NCI-H1930 (cell line): ENCODE results near the gene FRY.

ENCODE experiments used
- DNase-seq, 2 experiments: peaks; one replicate each; lab custom pipeline; 2025; lab: John Stamatoyannopoulos, UW

FRY gene

DNA sequence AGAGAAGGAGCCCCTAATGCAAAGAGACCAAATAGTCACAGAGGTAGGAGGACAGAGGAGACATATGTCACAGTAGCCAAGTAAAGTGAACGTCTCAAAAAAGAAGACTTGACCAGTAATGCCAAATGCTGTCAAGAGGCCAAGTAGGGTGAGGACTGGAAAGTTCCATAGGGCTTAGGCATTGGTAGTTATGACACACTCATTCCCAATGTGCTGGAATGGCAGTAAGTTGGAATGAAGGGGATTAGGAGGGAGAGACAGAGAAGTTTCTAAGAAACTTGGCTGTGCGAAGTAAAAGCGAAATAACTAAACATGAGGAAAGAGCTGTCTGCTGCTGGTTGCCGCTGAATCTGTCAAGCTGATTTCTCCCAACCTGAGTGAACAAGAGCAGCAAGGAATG lies 14.9 kb upstream of the FRY start:
- no peak for DNase-seq

DNA sequence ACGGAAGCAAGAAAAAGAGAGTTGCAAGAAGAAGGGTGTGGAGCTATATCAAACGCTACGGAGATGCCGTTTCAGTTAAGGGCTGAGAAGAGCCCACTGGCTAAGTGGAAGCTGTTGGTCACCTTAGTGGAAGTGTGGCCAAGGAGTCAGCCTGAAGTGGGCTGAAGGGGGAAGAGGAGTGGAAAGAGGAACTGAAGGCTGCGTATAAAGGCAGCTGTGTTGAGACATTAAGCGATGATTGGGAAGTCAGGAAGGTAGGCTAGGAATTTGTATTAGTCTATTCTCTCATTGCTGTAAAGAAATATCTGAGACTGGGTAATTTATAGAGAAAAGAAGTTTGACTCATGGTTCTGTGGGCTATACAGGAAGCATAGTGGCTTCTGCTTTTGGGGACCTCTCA lies 14.1 kb upstream of the FRY start:
- DNase-seq: no peak

DNA sequence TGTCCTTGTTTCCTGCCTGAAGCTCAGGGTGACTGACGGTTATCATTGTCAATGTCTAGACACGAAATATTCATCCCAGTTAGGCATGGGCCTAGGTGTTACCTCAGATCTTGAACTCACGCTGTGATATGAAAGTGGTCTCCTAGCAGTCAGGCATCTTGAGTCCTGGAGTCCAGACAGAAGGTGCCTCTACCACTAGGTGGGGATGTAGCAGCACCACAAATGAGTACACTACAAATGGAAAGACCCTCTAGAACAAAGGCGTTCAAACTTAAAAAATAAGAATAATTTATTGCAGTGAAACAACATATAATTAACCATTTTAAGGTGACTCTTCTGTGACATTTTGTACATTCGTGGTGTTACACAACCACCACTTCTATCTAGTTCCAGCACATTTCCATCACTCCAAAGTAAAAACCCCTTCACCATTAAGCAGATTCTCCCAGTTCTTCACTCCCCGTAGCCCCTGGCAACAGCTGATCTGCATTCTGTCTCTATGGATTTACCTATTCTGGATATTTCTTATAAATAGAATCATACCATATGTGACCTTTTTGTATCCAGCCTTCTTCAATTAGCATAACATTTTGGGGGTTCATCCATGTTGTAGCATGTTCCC lies 11.9 kb upstream of the FRY start:
- peak; percentile 33 to 34 for DNase-seq

DNA sequence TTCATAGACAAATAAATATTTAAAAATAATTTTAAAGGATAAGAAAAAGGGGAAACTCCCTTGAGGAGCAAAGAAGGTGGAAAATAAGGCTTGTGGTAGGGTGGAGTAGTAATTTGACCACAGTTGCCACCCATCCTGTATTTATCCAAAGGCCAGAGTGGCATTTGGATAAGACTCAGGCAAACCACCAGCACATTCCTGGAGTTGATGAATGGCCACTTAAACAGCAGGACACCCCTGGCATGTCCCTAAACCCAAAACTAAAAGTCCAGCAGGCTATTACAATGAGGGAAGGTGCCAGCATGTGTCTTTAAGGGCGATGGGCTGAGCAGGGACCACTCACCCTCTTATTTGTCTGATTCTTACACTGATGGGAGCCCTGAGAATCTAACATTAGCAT lies 9.8 kb upstream of the FRY start:
- no peak for DNase-seq

DNA sequence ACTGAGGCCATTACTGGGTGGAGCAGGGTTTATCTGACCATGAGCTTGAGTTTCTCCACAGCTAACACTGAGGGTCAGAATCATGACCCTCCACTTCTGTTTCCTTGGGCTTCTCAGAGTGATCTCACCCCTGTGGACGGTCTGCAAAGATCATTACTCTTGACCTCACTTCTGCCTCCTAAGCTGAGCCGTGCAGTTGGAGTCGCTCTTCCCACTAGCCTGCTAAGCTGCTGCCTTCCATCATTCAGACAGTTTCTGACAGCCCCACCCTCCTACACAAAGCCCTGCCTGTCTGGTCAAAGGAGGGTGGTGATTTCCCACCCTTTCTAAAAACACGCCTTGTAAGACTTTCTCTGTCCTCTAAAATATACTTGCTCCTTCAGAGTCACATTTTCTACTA lies 9.3 kb upstream of the FRY start:
- DNase-seq: no peak

DNA sequence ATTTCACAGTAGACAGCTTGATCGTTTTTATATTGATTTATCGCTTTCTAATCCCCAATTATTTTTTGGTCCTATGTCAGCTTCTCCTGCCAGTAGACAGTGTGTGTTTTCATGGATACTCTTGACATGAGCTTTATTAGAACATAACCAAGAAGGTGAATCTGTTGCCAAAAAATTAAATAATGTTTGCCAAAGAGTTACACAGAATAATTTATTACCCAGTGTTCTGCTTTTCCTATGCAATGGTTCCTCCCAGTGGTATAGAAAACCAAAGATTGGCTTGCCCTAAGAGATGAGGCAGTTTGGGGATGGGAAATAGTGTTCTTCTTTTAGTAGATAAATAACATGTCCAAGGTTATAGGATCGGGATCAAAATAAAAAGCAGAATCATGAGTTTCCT lies 8.5 kb upstream of the FRY start:
- DNase-seq: no peak

DNA sequence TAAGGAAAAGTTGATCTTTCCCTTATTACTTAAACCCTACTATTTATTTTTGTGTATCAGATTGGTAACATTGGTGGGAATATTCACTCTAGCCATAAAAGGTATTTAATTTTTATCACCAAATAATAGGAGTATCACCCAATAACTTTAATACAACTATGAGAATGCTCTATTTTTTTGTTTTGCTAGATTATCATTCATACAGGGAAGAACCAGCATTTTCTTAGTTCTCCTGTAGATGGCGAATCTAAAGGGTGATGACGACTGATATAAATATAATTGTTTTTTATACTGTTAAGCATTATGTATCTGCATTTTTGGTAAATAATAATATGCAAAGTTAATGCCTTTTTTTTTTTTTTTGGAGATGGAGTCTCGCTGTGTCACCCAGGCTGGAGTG lies 7.9 kb upstream of the FRY start:
- DNase-seq: no peak

DNA sequence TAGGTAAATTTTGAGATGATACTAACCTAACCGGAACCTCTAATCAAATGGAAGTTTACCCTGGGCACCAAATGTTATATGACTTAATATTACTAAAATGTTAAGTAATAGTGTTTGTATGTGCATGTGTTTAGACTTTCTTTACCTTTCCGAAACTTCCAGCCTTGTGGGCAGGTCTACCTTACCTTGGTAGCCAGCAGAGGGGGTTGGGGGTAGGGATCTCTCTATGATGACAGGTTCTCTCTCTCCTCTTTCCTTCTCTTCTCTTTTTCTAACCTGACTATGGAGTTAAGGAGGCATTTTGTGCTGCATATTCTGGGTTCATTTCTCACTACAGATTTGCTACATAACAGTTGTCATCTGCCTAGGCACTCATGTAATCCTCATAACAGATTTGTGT lies 6.8 kb upstream of the FRY start:
- no peak for DNase-seq

DNA sequence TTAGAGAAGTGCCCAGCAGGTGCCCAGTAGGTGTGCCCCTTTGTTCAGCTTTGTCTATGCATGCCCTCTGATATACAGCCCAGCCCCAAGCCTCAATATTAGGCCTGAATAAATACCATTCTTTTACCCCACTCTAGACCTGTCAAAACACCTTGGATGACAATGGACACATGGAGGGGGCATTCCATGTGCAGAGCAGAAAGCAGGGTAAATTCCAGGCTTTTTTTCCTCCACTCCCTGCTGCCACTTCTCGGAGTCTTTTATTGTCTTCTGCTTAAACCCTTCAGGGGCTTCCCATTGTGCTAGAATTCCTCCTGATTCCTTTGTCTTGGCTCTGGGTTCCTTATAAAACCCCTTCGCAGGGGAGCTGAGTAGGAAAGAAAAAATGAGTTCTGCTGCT lies 5.8 kb upstream of the FRY start:
- DNase-seq: no peak

DNA sequence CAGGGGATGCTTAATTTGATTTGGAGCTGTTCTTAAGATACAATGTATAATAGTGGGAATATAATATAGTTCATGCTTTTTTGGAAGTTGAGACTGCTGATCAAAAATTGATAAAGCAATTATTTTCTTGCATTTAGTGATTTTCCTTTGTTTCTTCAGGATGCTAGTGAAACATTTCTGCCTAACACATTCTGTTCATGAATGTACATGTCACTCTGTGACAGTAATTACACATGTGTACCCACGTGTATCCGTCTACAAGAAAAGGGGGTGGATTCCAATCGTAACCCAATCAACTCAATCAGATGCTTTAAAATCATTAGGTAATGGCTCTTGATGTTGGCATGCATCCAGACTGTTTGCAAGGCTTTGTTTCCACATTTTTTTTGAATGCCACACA lies 5.0 kb upstream of the FRY start:
- DNase-seq: no peak

DNA sequence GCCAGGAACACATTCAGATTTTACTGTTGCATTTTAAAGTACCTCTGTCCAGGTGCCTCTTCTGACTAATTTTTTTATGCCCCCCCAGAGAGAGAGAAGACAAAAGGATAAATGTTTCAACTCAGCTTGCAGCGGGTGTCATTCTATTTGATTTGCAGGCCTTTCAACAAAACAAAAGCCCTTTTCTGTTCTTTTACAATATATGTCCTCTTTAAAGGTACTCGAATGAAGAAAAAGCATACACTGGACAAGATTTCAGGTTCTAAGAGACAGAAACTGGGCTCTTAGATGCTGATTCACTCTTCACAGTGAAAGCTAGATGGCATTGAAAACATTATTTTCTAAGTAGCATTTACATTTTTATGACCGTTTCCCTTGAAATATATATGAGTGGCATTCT lies 2.9 kb upstream of the FRY start:
- peak; percentile 89 to 96 for DNase-seq

DNA sequence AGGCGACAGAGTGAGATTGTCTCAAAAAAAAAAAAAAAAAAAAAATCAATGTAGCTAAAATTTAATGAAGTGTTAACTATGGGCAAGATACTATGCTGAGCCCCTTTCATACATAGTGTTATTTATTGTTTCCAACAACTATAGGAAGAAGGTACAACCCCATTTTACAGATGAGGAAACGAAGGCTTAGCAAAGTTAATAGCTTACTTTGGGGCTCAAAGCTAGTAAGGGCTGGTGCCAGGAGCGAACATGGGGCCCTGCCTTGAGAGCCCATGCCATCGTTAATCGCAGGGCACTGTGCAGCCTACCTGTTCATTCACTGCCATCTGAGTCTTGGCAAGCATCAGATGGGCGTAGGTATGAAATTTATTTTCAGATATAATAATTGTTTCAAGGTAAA lies 1.9 kb upstream of the FRY start:
- no peak for DNase-seq

DNA sequence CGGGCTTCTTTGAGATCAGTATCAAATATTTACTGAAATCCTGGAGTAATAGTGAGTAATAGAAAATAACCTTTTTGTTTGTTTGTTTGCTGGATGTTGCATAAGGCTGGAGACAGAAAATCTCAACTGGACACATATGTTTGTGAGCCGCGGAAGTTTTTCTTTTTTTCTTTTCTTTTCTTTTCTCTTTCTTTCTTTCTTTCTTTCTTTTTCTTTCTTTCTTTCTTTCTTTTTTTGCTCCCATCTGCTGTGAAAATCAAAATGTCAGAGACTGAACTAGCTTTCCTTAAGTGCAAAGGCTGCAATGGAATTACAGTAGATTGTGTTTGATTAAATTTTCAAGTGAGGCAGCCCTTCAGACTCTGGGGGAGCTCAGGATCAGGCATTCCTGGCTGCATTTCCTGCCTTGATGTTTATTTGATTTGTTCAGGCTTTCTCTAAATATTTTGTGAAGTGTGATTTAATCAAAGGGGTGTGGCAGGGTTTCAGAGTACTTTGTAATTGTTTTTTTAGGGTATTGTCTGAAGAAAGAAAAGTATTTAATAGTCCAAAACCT lies 319 bp downstream of the FRY start:
- no peak for DNase-seq

DNA sequence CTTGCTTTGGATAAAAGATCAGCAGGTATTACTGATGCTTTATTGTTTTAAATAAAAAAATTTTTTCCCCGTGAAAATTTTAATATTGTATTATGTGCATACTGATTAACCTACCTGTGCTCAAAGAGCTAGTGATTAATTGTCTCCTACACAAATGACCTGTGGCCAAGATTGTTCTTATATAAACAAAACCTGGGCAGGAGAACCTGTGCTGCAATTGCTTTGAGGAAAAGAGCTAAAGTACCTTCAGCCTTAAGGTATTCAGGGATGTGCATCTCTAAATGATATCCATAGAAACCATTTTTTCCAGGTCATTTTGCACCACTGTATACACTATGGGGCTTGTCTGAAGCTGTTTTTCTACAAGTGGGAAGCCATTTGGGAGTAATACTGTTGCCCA lies 1.2 kb downstream of the FRY start:
- no peak for DNase-seq

DNA sequence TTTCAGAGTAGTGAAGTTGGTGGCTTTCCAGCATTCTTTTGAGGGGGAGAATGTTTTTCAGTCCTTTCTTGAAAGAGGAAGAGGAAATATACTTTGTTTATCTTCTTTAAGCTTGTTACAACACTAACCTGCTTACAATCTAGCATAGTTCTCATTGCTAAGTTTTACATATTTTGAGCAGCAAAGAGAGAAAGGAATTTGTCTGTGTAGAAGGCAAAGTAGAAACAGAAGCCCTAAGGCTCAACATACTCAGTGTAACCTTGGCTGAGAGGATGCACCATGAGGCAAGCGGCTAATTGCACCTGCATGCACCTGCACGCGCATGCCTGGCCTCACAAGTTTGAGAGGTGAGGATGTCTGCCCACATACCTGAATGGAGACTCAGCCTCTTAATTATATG lies 2.2 kb downstream of the FRY start:
- DNase-seq: no peak

DNA sequence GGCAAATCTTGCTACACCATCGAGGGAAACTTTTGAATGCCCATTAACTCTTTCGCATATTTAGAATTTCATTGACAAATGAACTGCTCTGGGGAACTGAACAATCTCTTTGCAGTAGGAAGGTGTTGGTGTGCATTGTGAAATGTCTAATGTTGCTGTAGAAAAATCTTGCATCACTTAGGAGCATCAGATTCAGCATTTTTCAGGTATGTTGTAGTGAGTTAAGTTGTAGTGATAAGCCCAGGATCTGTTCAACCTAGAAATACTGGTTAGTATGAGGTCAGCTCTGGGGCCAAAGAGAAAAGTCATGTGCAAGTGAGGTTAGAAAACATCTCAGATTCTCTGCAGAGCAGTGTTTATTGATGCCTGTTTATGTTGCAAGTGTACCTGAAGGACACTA lies 4.1 kb downstream of the FRY start:
- DNase-seq: no peak

DNA sequence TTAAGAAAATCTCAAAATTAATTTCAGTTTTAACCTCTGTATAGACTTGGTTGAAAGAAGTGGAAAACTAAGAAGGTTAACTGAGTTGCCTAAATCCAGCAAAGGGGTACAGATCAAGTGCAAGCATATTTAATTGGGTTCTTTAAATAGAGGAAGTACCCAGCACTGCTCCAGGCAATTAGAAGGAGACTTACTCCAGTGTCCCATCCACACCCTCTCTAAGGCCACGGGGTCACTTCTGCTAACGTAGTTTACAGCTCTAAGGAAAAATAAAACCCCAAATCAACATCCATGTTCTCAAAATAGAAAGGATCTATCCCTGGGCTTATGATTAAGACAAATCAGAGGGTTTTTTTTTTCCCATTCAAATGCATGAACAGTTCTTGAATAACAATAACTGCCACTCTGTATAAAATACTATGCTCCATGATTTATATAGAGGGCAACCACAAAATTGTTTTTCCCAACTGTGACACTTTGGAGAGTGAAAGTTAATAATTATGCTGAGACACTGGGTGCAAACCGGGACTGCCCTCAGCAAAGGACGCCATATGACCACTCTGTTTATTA lies 4.6 kb downstream of the FRY start:
- DNase-seq: no peak

DNA sequence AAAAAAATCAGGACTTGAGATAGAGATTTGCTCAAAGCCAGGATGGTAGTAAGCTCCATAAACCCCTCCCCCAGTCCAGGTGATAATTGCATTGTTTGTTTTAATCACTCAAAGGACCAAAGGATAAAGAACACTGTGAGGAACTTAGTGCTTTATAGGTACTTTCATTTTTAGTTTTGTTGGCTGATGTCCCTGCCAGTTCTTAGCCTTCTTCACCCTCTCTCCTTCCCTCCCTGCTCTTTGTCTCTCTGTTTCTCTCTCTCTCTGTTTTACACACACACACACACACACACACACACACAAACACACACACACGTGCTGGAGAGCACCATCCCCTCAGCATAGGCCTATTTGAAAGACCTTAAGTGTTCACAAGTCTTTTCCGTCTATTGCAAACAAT lies 5.2 kb downstream of the FRY start:
- no peak for DNase-seq

DNA sequence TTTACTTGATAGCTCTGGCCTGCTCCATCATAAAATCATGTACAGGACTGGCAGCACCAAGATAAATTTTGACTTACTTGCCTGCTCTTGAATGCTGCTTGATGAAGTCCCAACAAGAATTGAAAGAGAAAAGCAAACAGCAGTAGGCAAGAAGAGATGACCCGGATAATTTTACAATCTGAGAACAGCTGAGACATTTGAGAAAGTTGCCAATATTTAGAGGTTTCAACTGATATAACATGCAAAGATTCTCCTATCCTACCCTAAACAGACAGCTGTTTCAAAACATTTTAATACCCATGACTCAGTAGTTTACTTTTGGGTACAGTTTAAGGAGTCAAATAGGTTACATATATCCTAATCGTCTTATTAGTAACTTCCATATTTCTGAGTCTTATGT lies 5.9 kb downstream of the FRY start:
- no peak for DNase-seq

DNA sequence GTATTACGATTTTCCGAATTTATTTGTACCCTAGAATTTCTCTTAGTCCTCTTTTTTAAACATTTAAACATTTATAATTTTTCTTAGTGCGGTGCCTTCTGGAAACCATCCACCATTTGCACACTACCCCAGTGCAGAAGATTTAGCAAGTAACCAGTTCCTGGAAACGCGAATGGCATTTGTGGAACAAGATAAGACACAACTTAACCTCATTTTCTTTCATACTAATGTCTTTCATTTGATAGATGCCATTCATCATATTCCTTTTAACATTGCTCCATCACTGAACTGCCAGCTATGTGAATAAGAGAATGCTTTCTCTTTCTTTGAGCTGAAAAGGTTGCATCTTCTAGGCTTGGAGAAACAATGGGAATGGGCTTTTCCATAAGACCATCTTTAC lies 6.8 kb downstream of the FRY start:
- no peak for DNase-seq

DNA sequence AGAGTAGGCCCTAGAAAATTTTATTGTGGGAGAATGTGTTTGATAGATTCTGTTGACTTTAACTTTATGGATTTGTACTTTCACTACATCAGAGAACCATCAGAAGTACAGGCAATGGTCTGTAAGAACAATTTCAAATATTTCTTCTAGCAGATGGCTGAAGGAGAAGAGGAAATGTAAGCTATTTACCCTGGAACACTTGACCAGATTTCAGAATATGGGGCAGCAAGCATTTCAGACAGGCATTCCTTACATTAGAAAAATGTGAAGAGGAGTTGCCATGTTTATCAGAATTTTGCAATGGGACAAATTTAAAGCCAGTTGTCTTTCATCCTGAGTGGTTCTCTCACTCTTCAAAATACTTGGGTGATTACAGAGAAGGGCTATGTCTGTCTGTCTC lies 7.5 kb downstream of the FRY start:
- DNase-seq: no peak

DNA sequence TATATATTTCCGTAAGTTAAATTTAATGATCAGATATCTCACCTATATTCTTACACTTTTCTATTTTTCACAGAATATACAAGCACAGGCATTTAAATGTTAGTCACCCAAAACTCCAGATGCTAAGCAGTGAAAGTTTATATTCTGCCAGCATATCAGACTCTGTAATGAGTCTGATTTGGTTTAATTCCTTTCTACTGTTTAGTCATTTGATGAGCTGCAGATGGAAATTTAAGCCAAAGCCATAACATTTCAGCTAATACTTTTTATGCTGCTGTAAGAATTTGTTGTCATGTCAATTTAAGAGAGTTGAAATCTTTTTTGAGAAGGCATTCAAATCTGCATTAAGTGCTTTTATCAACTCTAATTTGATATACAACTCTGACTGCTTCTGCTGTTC lies 8.0 kb downstream of the FRY start:
- DNase-seq: no peak

DNA sequence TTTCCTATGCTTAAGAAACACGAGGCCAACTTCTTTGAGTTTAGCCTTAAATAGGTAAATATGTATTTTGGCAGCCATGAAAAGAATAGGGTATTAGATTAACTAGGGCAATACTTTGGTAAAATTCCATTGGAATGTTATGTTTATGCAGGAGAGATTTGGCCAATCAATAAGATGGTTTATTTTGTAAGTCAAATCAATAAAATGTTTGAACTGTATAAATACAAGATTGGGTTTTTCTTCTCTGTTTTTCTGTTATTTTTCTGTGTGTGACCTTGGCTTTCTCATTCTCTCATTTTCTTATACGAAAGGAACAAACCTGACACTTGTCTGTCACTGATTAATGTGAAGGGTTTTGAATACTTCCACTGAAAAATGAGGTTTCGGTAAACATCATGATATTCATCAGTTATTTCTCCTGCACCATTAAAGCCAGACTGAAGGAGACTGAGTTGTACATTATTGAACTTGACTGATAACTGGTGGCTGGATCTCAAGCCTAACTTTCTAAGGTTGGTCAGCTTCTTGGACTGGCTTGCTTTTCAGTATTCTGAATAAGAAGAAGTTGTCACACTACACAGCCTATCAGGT lies 8.6 kb downstream of the FRY start:
- DNase-seq: no peak

DNA sequence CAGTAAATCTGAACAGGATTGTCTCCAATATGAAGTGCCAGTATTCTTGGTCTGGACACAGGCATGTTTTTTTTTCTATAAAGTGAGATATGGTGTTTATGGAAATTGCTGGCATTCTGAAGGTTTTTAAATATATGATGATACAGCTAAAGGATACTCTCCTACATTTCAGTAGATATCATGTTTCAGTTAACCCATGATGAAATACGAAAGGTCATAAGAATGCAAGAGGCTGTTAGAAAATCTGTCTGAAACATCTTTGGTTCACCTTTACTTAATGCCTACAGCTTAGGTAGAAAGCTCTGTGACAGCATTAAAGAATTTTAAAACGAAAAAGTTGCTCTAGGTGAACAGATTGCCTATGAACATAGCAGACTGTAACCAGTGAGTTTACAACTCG lies 9.1 kb downstream of the FRY start:
- no peak for DNase-seq
